NCI-H1105 (cell line): Measurements from ENCODE around the gene GRM6.
A peak's percentile ranks its signal among the peaks of the same experiment; 100 is the strongest.

Experiments used
- DNase-seq: peaks from one replicate; lab custom pipeline; 2025; lab: John Stamatoyannopoulos, UW

GRM6 gene

GRCh38 chr5:178984145-178985072 is 10.7 kb downstream of the GRM6 start:
- no peak for DNase-seq

- DNase-seq, result no peak
These were observed 11.4 kb downstream of the GRM6 start for GRCh38 chr5:178983728-178984127.

GRCh38 chr5:178982941-178983340 is 12.2 kb downstream of the GRM6 start:
- DNase-seq, result no peak

- DNase-seq, result no peak
These were observed 13.7 kb downstream of the GRM6 start for GRCh38 chr5:178981381-178981780.

GRCh38 chr5:178965465-178966055 is 29.6 kb downstream of the GRM6 start:
- no peak for DNase-seq

- DNase-seq, result no peak
These were observed 53.8 kb downstream of the GRM6 start for GRCh38 chr5:178941361-178941760.

- DNase-seq, result peak; percentile 57
These were observed 54.4 kb downstream of the GRM6 start, which contains the start of gene ZNF454 for GRCh38 chr5:178940569-178941360. TSS of gene ZNF454 (plus strand) at chr5:178941198. CDS start at chr5:178942792, 1,594 bp downstream.

- DNase-seq, result no peak
These were observed 63.0 kb downstream of the GRM6 start for GRCh38 chr5:178931846-178932760.
